HG03064 (cell line): ENCODE data around the gene PALM.
"Not testable (repeated sequence)": the region's sequence is repeated elsewhere in the genome, so short reads cannot be mapped to it uniquely, and the experiment has no call there.

ENCODE experiments used
- ATAC-seq: cut with Tn5 transposase; IDR thresholded peaks from one replicate; pipeline ENCODE4 v1.9.1; 2021; ENCODE audit warnings: low read depth; ENCODE audit not compliant: unreplicated experiment

Gene PALM

GRCh38 chr19:729965-730668 lies 21.4 kb downstream of the PALM start:
- no peak for ATAC-seq

DNA sequence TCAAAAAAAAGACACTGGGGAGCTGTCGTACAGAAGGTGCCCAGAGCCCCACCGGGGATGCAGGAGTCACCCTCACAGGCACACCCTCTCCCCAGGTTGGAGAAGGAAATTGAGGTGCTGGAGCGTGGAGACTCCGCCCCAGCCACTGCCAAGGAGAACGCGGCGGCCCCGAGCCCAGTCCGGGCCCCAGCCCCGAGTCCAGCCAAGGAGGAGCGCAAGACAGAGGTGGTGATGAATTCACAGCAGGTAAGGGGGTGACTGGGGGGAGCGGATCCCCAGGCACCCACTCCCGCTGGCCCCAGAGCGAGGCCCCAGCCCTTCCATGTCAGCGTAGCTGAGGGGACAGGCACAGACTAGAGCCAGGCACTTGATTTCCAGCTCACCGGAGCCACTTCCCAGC lies 22.3 kb downstream of the PALM start:
- no peak for ATAC-seq

DNA sequence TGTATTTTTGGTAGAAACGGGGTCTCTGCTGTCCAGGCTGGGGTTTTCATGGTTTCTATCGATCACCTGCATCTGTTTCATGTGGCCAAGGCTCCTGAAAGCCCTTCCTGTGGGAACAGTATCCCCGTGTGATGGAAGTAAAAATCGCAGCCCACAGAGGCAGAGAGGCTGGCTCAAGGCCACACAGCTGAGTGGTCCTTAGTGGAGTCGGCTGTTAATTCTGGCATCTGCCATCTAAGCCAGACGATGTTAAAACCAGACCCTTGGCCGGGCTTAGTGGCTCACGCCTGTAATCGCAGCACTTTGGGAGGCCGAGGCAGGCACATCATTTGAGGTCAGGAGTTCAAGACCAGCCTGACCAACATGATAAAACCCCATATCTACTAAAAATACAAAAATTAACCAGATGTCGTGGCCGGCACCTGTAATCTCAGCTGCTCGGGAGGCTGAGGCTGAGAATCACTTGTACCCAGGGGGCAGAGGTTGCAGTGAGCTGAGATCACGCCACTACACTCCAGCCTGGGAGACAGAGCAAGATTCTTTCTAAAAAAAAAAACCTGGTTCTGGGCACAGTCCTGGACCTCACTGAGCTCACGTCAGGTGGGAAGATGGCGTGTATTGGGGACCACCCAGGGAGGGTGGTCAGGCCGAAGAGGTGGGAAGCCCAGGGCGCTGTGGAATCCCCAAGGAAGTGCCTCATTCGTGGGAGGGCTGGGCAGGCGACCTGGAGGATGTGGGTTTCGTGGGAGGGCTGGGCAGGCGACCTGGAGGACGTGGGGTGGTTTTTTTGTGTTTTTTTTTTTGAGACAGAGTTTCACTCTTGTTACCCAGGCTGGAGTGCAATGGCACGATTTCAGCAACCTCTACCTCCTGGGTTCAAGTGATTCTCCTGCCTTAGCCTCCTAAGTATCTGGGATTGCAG lies 23.7 kb downstream of the PALM start:
- ATAC-seq: no peak

GRCh38 chr19:734716-735115 lies 26.0 kb downstream of the PALM start:
- no peak for ATAC-seq

- ATAC-seq: no peak
Measured at GRCh38 chr19:736125-736524, 27.4 kb downstream of the PALM start.

DNA sequence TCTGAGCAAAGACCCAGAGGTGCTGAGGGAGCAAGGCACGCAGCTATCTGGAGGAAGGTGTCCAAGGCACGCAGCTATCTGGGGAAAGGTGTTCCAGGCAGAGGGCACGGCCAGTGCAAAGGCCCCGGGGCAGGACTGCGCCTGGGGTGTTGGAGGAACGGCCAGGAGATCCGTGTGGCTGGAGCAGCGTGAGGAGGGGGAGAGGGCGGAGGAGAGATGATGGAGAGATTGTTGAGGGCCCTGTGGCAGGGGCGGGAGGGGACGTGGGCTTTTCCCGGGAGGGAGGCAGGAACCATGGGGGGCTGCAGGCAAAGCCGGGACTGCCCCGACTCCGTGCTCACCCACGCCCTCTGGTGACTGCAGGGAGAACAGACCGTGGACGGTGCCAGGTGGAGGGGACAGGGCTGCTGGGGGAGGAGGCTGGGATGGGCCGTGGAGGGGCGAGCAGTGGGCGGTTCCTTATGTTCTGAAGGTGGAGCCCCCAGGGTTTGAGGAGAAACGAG lies 28.9 kb downstream of the PALM start:
- ATAC-seq: no peak

DNA sequence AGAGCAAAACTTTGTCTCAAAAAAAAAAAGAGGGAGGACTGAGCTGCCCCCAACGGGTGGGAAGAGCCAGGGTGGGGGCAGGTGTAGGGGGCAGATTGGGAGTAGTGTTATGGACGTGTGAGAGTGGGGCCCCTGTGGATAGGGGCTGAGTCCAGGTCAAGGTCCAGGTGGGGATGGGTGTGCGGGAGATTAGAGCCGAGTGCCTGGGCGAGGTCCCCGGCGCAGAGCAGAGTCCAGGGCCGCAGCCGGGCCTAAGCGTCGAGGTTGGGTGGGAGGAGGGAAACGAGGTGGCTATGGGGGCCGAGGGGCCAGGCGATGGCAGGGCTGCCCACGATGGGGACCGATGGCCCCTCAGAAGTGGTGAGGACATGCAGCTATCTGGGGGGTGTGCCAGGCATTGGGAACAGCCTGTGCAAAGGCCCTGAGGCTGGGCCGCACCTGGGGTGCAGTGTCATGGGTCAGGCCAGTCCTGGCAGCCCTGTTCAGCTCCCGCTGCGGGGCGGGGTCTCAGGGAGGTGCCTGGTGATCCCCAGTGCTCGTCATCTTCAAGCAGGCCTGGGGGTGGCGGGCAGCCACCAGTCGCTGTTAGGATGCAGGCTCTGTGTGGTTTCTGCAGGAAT lies 29.9 kb downstream of the PALM start:
- no peak for ATAC-seq

DNA sequence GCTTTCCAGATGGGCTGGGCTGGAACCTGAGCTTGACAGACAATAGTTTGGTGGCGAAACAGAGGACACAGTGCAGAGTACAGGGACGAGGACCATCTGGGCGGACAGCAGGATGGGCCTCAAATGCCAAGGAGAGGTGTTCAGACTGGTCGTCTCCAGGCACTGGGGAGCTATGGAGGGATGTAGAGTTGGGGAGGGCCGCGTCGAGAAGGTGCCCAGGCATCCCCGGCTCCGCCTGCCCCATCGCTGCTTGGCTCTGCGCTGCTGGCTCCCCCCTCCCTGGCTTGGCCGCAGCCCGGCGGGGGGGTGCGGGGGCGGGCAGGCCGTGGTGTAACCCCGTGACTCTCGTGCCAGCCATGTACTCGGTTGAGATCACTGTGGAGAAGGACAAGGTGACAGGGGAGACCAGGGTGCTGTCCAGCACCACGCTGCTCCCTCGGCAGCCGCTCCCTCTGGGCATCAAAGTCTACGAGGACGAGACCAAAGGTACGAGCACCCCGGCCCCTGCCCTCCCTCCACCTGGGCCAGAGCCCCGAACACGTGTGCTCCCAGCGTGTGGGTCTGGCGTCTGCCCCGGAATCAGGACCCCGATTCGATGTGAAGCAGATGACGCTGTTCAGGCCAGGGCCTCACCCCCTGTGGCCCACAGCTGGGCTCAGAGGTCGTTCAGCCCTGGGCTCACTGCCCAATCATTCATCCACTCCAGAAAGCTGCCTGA lies 31.4 kb downstream of the PALM start:
- no peak for ATAC-seq

DNA sequence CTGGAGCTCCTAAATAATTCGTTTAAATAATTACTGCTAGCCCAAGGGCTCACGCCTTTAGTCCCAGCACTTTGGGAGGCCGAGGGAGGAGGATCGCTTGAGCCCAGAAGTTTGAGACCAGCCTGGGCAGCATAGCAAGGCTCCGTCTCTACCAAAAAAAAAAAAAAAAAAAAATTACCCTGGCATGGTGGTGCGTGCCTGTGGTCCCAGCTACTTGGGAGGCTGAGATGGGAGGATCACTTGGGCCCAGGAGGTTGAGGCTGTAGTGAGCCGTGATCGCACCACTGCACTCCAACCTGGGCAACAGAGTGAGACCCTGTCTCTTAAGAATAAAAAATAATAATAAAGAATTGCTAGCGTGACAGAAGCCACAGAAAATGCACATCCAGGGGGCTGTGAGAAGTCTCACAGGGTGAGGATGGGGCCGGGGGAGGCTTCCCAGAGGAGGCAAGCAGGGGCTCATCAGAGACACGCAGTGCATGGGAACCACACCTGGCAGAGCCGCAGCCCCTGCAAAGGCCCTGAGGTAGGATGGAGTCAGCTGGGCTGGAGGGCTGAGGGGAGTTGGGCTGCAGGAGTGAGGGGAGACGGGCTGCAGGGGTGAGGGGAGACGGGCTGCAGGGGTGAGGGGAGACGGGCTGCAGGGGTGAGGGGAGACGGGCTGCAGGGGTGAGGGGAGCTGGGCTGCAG lies 32.2 kb downstream of the PALM start:
- ATAC-seq: not testable (repeated sequence)

GRCh38 chr19:741506-742131 lies 32.9 kb downstream of the PALM start:
- no peak for ATAC-seq

DNA sequence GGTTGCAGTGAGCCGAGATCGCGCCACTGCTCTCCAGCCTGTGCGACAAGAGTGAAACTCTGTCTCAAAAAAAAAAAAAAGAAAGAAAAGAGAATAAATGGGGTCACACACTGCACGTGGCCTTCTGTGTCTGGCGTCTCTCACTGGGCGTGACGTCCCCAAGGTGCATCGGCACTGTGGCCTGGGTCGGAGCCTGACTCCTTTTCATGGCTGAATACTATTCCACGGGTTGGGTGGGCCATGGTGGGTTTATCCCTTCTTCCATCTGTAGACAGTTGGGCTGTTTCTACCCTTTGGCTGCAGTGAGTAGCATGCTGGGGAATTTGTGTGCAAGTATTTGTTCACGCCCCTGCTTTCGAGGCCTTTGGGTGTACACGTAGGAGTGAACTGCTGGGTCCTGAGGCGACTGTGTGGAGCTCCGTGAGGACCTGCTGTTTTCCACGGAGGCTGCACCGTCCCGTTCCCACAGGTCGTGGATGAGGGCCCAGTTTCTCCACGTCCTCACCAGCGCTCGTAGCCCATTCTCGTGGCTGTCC lies 33.9 kb downstream of the PALM start:
- no peak for ATAC-seq

GRCh38 chr19:743168-743687 lies 34.5 kb downstream of the PALM start:
- no peak for ATAC-seq

- not testable (repeated sequence) for ATAC-seq
Measured at GRCh38 chr19:745138-745537, 36.4 kb downstream of the PALM start.

GRCh38 chr19:746208-746819 lies 37.6 kb downstream of the PALM start:
- ATAC-seq: no peak

GRCh38 chr19:746956-747355 lies 38.2 kb downstream of the PALM start:
- no peak for ATAC-seq

DNA sequence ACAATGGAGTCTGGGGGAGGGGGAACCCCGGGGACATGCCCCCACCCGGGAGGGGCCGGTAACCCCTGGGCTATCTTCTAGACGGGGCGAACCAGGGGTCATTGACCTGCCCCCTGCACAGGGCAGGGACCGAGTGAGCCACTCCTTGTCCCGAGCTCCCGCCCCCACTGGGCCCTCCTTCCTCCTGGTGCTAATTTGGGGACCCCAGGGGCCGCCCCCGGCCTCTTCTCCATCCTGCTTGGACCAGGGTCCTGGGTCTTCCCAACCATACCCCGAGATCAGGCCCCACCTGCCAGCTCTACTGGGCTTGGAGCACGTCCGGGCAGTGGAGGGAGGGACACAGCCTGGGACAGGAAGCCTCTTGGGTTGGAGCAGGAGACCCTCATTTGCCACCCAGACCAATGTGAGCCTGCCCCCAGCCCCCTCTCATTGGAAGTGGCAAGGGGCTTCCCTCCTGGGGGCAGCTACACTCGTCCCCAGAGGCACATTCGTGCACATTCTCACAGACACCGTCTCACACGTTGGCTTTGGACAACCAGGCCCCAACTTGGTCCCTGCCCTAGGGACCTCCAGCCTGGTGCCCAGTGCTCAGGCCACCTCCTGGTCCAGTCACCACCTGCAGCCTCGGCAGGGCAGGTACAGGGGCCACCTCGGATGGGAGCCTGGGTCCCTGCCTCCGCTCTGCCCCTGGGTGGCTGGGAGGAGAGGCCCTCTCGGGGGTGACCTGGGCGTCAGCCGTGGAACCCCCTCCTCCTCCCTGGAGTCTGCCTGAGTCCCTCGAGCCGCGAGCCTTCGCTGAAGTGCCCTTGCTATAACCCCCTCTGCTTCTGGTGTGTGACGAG lies 38.9 kb downstream of the PALM start:
- ATAC-seq: no peak

- ATAC-seq: no peak
Measured at GRCh38 chr19:748274-748598, 39.5 kb downstream of the PALM start.

GRCh38 chr19:749811-750210 lies 41.1 kb downstream of the PALM start:
- ATAC-seq: no peak
